Activated CD8-positive, alpha-beta memory T cell treated with anti-CD3 and anti-CD28 coated beads for 36 hours (primary cell): ENCODE measurements around the gene TMEM114. TPM values are rescaled to one million over a fixed set of nuclear protein-coding genes. Genes with fewer than 3 reads are reported as not detected.

ENCODE experiments used
- CTCF ChIA-PET: fragments of 350-600 bp; sonication (Branson Sonifier 250); formaldehyde crosslinking; loops from one replicate; lab custom pipeline; 2021; ENCODE audit warnings: antibody characterized with exemption; lab: Charles Lee
- POLR2A ChIA-PET: fragments of 350-600 bp; sonication (Branson Sonifier 250); formaldehyde crosslinking; loops from one replicate; lab custom pipeline; 2021; ENCODE audit warnings: antibody characterized with exemption; lab: Charles Lee
- total RNA-seq, 2 experiments: library from RNA; stranded (reverse); gene quantifications; one replicate each; pipeline ENCODE4 v1.2.3, GENCODE V29; 2021

TMEM114 gene
- total RNA-seq, 2 experiments from 2014 or later = not detected

DNA sequence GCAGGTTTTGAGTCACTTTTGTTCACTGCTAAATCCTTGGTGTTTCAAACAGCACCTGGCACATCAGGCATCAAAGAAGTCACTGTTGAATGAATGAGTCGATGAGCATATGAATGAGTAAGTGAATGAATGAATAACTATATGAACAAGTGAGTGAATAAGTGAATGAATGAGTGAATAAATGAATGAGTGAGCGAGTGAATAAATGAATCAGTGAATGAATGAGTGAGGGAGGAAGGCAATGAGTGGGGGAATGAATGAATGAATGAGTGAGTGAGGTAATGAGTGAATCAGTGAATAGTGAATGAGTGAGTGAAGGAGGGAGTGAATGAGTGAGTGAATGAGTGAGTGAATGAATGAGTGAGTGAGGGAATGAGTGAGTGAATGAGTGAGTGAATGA is 28.8 kb downstream of the TMEM114 start:
- ChIA-PET POLR2A (no interaction called here), CTCF (no interaction called here)

DNA sequence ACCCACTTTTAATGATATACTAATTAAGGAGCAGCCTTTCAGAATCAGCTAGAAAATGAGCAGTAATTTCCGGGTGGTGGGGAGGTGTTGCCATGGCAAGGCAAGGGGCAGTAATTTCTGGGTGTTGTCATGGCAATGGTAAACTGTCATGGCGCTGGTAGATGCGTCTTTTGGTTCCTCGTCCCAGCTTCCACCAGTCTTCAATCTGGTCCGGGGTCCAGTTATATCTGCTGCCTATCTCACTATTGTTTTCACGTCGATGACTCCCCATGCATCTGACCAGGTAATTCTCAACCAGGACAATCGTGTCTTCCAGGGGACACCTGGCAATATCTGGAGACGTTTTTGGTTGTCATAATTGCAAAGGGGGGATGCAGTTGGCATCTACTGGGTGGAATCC is 34.9 kb downstream of the TMEM114 start:
- POLR2A ChIA-PET = no interaction called here
- CTCF ChIA-PET = no interaction called here

DNA sequence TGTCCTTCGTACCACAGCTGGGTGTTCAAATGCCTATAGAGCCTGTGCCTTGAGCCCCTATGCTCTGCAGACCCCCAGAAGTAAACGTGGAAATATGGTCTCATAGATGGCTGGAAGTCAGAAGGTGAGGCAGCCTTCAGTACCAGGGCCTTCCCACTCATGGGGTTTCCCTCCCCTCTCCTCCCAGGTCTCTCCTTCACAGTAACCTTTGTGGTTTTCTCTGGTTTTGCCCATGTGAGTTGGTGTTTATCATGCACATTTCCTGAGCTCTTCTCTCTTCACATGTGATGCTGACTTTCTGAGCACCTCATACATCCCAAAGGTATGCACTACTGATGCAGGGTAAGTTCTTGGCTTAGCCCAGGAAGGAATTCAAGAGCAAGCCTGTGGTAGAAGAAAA is 35.4 kb downstream of the TMEM114 start:
- POLR2A ChIA-PET = no interaction called here
- CTCF ChIA-PET = no interaction called here

- POLR2A ChIA-PET = no interaction called here
Observed at GRCh38 chr16:8554022-8554421, 36.3 kb downstream of the TMEM114 start.

GRCh38 chr16:8552487-8553221 is 37.7 kb downstream of the TMEM114 start:
- CTCF ChIA-PET = no interaction called here
- POLR2A ChIA-PET = no interaction called here

More at GRCh38 chr16:8554022-8554421, 36.3 kb downstream of the TMEM114 start:
- CTCF ChIA-PET = no interaction called here

GRCh38 chr16:8551388-8552332 is 38.7 kb downstream of the TMEM114 start:
- ChIA-PET CTCF (no interaction called here), POLR2A (no interaction called here)

GRCh38 chr16:8550728-8551387 is 39.5 kb downstream of the TMEM114 start:
- ChIA-PET POLR2A (no interaction called here), CTCF (no interaction called here)

GRCh38 chr16:8549843-8550412 is 40.4 kb downstream of the TMEM114 start:
- ChIA-PET POLR2A (no interaction called here), CTCF (no interaction called here)

- CTCF ChIA-PET = no interaction called here
- POLR2A ChIA-PET = no interaction called here
Observed at GRCh38 chr16:8548166-8548565, 42.1 kb downstream of the TMEM114 start.

GRCh38 chr16:8547762-8548161 is 42.5 kb downstream of the TMEM114 start:
- ChIA-PET CTCF (no interaction called here), POLR2A (no interaction called here)

DNA sequence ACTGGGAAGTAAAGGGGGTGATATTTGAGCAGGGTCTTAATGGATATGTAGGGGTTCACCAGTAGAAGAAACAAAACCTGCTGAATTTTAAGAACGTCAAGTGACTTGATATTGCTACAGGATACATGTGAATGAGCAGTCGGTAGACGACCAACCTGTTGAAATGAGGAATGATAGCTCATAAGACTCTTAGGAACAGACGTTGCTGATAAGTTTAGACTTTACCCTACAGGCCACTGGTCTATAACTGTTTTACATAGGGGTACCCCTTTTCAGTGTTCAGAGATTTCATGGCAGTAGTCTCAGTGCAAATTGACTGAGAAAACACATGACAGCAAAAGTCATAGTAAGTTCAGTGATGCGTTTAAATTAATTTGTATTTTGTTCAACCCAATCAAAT is 45.9 kb downstream of the TMEM114 start:
- ChIA-PET POLR2A (no interaction called here), CTCF (no interaction called here)

DNA sequence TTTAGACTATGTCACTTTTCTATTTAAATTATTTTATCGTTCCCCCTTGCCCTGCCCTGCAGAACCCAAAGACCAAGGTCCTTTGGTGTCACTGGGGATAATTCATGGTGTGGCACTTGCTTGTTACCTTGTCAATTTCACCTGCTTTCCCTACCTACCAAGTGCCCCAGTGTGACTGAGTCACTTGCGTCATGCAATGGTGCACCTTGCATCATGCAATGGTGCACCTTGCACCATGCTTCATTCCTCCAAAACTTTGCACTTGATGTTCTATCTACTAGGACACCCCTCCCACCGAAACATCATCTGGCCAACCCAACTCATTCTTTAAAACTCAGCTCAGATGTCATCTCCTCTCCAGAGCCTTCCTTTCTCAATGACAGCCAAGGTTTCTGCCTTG is 47.1 kb downstream of the TMEM114 start:
- CTCF ChIA-PET = no interaction called here
- POLR2A ChIA-PET = no interaction called here

GRCh38 chr16:8542393-8542792 is 47.9 kb downstream of the TMEM114 start:
- ChIA-PET POLR2A (interaction anchor here (0.7 kb wide), 1 partner anchor 21 kb away, joined by 3 read pairs; no protein-coding TSS in a partner anchor), CTCF (no interaction called here)

GRCh38 chr16:8541868-8542267 is 48.4 kb downstream of the TMEM114 start:
- ChIA-PET CTCF (no interaction called here), POLR2A (interaction anchor here (0.7 kb wide), 1 partner anchor 21 kb away, joined by 3 read pairs; no protein-coding TSS in a partner anchor)

DNA sequence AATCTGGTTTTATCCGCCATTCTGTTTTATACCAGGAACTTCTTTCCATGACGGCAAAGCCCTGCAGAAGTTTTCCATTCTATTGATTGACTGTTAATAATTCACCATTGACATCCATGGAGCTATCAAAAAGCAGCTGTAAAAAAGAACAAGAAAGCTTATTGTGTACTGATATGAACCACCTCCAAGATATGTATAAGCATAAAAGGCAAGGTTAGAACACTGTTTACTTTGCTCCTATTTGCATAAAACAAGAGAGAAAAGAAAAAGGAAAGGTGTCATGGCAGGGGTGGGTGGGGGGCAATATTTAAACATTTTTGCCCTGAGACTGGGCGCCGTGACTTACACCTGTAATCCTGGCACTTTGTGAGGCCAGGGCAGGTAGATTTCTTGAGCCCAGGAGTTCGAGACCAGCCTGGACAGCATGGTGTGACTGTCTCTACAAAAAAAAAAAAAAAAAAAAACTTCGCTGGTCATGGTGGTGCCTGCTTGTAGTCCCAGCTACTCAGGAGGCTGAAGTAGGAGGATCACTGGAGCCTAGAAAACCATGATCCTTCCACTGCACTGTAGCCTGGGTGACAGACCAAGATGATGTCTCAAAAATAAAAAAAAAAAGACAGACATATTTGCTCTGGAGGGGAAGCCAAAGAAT is 52.5 kb downstream of the TMEM114 start:
- POLR2A ChIA-PET = no interaction called here
- CTCF ChIA-PET = no interaction called here

DNA sequence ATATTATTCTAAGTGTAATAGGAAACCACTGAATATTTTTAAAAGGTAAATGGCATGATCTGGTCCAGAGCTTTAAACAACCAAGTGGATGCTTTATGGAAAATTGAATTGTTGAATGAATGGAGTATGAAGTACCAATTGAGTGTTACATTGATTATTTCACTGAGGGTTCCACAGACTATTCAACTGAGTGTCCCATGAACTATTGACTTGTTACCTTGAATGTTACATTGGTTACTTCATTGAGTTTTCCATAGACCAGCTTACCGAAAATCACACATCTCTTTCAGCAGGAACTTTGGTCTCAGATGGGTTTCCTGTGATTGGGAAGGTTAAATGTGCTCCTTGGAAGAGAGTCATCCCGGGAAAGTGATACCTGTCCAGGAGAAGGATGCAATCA is 56.8 kb downstream of the TMEM114 start:
- ChIA-PET CTCF (no interaction called here), POLR2A (no interaction called here)

GRCh38 chr16:8530752-8531384 is 59.4 kb downstream of the TMEM114 start:
- POLR2A ChIA-PET = no interaction called here

GRCh38 chr16:8528471-8528870 is 61.8 kb downstream of the TMEM114 start:
- ChIA-PET CTCF (no interaction called here), POLR2A (no interaction called here)

More at GRCh38 chr16:8530752-8531384, 59.4 kb downstream of the TMEM114 start:
- CTCF ChIA-PET = no interaction called here

- ChIA-PET POLR2A (no interaction called here), CTCF (no interaction called here)
Observed at GRCh38 chr16:8523932-8524331, 66.4 kb downstream of the TMEM114 start.
